HG02943 (cell line): ENCODE data around the gene PTPN12.

ENCODE experiments used
- ATAC-seq: cut with Tn5 transposase; IDR thresholded peaks from one replicate; pipeline ENCODE4 v1.9.1; 2021; ENCODE audit warnings: mild to moderate bottlenecking, low read depth, moderate library complexity; ENCODE audit not compliant: unreplicated experiment

The PTPN12 gene

DNA sequence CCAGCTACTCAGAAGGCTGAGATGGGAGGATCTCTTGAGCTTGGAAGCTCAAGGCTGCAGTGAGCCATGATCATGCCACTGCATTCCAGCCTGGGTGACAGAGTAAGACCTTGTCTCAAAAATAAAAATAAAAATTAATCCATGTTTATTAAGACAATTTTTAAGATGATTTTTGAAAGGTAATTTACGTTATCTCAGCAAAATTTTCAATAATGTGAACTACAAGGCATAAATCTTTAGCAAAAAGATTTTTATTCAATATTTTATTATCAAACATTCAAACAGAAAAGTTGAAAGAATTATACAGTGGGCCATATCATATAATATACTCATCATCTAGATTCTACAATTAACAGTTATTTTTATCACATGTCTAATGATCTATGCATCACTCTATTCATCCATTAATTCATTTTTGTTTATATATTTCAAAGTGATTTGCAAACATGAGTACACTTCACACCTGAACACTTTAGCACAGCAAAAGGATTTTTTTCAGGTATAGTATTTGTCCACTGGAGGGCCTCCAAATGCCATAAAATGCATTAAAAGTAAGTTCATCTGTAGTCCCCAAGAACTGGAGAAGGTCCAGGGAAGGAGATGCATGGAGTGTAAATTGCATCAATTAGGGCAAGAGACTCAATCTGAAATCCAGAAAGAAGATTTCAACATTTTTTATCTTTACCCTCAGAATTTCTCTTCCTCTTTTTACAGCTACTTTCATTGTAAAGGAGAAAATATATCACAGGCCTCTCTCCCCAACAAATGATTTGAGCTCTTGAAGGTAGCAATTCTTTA lies 120.5 kb downstream of the PTPN12 start:
- ATAC-seq: no peak

GRCh38 chr7:77658928-77659327 lies 121.8 kb downstream of the PTPN12 start:
- no peak for ATAC-seq

GRCh38 chr7:77661816-77662215 lies 124.7 kb downstream of the PTPN12 start:
- no peak for ATAC-seq

- ATAC-seq: no peak
Observed at GRCh38 chr7:77662869-77663268, 125.8 kb downstream of the PTPN12 start.

- ATAC-seq: no peak
Observed at GRCh38 chr7:77664715-77665114, 127.6 kb downstream of the PTPN12 start.

- no peak for ATAC-seq
Observed at GRCh38 chr7:77665161-77665560, 128.1 kb downstream of the PTPN12 start.

DNA sequence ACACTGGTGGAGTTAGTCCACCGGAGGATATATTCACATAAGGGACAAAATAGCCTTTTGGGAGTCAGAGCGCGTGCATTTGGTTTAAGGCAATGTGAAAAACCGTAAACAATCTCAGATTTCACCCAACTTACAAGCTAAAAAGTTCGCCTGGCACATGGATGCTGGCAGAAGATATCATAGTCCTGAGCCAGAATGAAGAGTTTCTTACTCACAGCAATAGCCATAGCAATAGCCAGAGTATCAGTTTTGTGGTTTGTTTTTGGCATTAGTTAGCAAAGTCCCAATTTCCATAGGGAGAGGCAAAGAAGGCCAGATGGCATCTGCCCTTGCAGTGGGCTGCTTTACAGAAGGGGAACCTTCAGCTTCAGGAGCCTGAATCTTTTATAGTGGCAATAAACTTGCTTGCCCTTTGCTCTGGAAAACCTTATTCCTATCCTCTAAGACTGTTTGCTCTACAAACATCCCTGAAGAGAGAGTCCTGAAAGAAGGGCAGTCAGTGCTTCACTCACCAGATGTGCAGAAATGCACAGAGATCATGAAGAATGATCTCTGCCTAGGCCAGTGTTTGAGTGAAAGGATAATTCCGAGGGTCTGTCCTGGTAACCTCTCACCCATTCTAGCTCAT lies 130.5 kb downstream of the PTPN12 start:
- ATAC-seq: no peak

- no peak for ATAC-seq
Observed at GRCh38 chr7:77674878-77675277, 137.8 kb downstream of the PTPN12 start.

GRCh38 chr7:77679608-77680007 lies 142.5 kb downstream of the PTPN12 start:
- no peak for ATAC-seq

DNA sequence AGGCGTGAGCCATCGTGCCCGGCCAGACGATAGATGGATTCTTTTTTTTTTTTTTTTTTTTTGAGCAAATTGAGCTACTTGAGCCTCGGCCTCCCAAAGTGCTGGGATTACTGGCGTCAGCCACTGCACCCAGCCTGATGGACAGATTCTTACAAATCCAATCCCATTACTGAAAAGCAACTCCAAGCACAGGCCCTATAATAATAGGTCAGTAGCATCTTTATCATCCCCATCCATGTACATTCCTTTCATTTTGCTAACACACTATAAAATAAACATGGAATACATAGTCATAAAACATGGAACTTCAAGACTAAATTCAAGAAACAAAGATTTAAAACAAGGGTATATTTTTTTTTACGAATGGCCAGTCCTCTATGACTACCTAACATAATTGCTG lies 143.2 kb downstream of the PTPN12 start:
- no peak for ATAC-seq

DNA sequence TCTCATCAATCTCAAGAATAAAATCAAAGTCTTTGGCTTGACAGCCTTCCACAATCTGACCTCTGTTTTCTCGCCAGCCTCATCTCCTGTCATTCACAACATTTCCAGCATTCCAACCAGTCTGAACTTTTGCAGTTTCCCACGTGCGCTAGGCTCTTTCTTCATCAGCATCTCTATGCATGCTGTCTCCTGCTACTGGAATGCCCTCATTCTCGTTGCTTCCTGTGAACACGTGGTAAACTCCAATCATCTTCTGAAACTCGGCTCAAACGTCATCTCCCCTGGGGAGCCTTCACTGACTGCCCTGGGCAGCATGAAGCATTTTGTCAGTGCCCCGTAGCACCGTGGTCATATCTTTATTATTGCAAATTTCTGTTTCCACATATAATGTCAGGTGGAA lies 146.9 kb downstream of the PTPN12 start:
- no peak for ATAC-seq

DNA sequence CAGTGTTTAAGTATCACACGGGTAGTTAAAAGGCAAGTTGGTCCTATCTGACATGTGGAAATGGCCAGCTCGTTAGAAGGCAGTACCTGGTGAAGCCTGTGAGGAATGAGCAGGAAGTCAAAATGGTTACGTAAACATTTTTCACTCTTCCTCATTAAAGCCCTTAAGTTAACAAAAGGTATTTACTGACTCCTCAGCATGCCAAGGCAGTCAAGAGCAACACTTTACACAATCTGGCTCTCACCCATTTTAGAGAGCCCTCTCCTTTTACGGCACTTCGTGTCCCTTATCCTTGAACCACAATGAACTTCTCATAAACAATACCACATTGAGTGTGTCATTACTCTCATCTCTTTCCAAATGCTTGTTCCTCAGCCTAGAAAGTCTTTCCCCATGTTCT lies 148.1 kb downstream of the PTPN12 start:
- no peak for ATAC-seq

- no peak for ATAC-seq
Observed at GRCh38 chr7:77687100-77687746, 150.1 kb downstream of the PTPN12 start.

DNA sequence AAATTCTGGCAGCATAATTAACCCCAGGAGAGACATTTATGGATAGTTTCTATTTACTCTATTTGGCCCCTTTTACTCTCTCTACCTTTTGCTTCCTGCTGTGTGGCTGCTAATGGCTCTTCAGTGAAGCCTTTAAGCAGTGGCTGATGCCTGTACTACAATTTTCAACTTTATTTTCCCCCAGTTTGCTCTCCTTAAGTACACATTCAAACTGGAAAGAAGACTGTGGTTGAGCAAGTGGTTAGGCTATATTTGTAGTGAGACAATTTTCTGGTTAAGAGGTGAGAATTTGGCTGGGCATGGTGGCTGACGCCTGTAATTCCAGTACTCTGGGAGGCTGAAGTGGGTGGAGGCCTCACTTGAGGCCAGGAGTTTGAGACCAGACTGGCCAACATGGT lies 150.7 kb downstream of the PTPN12 start:
- ATAC-seq: no peak
